ENCODE results near the gene SLC5A12.

GRCh38 chr11:26620282-26621045, 101.4 kb downstream of the SLC5A12 start:
- TF ChIP-seq, protein P1, sequence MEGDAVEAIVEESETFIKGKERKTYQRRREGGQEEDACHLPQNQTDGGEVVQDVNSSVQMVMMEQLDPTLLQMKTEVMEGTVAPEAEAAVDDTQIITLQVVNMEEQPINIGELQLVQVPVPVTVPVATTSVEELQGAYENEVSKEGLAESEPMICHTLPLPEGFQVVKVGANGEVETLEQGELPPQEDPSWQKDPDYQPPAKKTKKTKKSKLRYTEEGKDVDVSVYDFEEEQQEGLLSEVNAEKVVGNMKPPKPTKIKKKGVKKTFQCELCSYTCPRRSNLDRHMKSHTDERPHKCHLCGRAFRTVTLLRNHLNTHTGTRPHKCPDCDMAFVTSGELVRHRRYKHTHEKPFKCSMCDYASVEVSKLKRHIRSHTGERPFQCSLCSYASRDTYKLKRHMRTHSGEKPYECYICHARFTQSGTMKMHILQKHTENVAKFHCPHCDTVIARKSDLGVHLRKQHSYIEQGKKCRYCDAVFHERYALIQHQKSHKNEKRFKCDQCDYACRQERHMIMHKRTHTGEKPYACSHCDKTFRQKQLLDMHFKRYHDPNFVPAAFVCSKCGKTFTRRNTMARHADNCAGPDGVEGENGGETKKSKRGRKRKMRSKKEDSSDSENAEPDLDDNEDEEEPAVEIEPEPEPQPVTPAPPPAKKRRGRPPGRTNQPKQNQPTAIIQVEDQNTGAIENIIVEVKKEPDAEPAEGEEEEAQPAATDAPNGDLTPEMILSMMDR (IDR thresholded peaks at IDR 0.05; ENCODE audit: poor library complexity, severe bottlenecking): no peak
- TF ChIP-seq SMC3 (conservative IDR thresholded peaks at IDR 0.05; ENCODE audit: poor library complexity): no peak
- no peak for TF ChIP-seq POLR2AphosphoS5 (IDR thresholded peaks at IDR 0.05)
- no peak for TF ChIP-seq TAF1 (IDR thresholded peaks at IDR 0.05; ENCODE audit: low read depth)
- TF ChIP-seq MXI1 (conservative IDR thresholded peaks at IDR 0.05; ENCODE audit: poor library complexity, severe bottlenecking): no peak
- TF ChIP-seq EP300 (conservative IDR thresholded peaks at IDR 0.05; ENCODE audit: poor library complexity, severe bottlenecking): no peak

Data from neural cell (in vitro differentiated cells).